GOT3 (cell line): ENCODE results near the gene NLRP7.

Experiments used
- DNase-seq: peaks from one replicate; lab custom pipeline; 2025; ENCODE audit warnings: mixed read lengths; lab: John Stamatoyannopoulos, UW

The NLRP7 gene

GRCh38 chr19:54873990-54874389 lies 73.3 kb downstream of the NLRP7 start, which contains the start of gene FCAR:
TSS of gene FCAR (plus strand) at chr19:54874235. CDS start at chr19:54874290, 55 bp downstream.
- DNase-seq, result no peak
